Mononuclear cell (primary cell): ENCODE measurements around the gene BRF1. TPM values are rescaled to one million over a fixed set of nuclear protein-coding genes. Genes with fewer than 3 reads are reported as not detected.
A peak's percentile ranks its signal among the peaks of the same experiment; 100 is the strongest.

ENCODE experiments used
- H3K27me3 ChIP-seq: 2 replicates; pipeline ENCODE4 v1.6.0; 2011; ENCODE audit warnings: low read length, control low read depth; ENCODE audit not compliant: insufficient read depth
- H3K4me1 ChIP-seq: 2 replicates; pipeline ENCODE4 v1.5.1; 2011; ENCODE audit warnings: mild to moderate bottlenecking, low read length, control low read depth; ENCODE audit not compliant: insufficient read depth
- H3K4me3 ChIP-seq: 2 replicates; pipeline ENCODE4 v1.5.1; 2011; ENCODE audit warnings: mild to moderate bottlenecking, low read length, moderate library complexity
- H3K9me3 ChIP-seq: 2 replicates; pipeline ENCODE4 v1.5.1; 2011; ENCODE audit warnings: low read depth, mild to moderate bottlenecking, control low read depth, low read length
- total RNA-seq: library from RNA; depleted of rRNA; stranded (reverse); fragments of >200 nt; gene quantifications from one replicate; pipeline ENCODE4 v1.2.3, GENCODE V29; 2012

BRF1 gene
- total RNA-seq, 1 donor = 39.7 TPM

DNA sequence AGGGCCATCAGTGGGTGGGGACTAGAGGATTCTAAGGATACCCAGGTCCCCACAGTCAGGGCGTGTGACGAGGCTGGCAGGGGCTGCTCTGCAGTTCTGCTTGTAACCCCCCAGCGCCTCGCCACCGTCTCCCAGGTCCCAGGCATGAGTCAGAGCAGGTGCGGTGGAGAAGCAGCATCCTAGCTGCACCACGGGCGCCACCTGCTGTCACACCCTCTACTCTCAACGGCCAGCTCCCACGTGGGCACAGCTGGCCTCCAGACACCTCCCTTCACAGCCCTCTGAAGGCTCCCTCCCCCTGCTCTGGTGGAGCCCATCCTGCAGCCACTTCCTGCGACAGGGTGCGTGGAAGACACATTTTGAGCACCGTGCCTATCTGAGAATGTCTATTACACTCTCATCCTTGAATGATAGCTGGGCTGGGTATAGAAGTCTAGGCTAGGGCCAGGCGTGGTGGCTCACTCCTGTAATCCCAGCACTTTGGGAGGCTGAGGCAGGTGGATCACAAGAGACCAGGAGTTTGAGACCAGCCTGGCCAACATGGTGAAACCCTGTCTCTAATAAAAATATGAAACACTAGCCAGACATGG, 112.8 kb downstream of the BRF1 start:
- peaks cover 3% of the 10 kb centered on the region for H3K4me1 ChIP-seq
- no peaks in the 10 kb centered on the region for H3K27me3 ChIP-seq
- H3K4me3 ChIP-seq = no peak overlapping the region
- no peaks in the 10 kb centered on the region for H3K9me3 ChIP-seq

DNA sequence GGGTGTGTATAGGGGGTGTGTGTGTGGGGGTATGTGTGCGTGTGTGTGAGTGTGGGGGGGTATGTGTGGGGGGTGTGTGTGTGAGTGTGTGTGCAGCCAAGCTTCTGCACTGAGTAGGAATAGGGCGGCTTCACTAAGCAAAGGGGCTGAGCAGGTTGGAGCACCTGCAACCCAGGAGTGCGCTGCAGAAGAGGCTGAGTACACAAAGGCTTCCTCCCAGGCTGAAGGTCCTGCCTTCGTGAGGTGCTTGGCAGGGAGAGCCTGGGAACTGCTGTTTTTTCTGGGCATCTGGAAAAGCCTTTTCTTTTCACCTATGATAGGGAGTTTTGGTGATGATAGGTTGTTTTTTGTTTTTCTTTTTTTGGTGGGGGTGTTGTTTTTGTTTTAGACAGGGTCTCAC, 113.7 kb downstream of the BRF1 start:
- H3K4me1 ChIP-seq = peaks cover 8% of the 10 kb centered on the region
- no peaks in the 10 kb centered on the region for H3K9me3 ChIP-seq

DNA sequence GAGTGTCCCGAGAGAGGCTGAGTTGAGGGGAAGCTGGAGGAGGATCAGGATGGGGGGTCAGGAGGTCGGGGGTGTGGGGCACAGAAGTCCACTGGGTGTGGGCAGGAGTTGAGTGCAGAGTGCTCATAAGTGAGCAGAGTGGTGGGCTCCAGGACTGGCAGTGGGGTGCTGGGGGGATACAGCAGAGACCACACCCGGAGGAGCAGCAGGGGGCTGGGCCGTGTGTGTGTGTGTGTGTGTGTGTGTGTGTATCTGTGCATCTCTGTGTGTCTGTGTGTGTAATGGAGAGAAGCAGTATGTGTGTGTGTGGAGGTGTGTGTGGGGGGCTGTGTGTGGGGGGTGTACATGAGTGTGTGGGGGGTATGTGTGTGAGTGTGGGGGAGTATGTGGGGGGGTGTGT, 114.8 kb downstream of the BRF1 start:
- Histone ChIP-seq H3K9me3 (no peaks in the 10 kb centered on the region), H3K4me1 (peaks cover 13% of the 10 kb centered on the region), H3K27me3 (no peaks in the 10 kb centered on the region), H3K4me3 (no peak overlapping the region)

More for the DNA sequence above, 113.7 kb downstream of the BRF1 start:
- Histone ChIP-seq H3K4me3 (no peak overlapping the region), H3K27me3 (no peaks in the 10 kb centered on the region)

GRCh38 chr14:105185001-105185400, 115.8 kb downstream of the BRF1 start:
- no peaks in the 10 kb centered on the region for H3K9me3 ChIP-seq
- H3K27me3 ChIP-seq = no peaks in the 10 kb centered on the region
- H3K4me1 ChIP-seq = peaks cover 20% of the 10 kb centered on the region
- no peak overlapping the region for H3K4me3 ChIP-seq

DNA sequence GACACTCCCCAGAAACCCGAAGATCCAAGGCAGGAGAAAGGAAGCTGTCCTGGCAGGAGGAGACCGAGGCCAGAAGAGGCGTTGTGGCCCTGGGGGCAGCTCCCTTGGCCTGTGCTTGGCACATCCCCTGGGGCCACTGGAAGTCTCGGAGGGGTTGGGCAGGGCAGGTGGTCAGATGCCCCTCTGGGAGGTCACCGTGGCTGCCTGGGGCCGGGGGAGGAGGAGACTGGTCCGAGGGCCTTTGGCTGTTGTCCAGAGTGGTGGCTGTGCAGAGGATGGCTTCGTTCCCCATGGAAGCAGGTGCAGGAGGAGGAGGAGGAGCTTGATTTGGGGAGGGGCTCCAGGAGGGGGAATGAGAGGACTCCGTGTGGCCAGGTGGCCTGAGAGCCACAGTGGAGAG, 116.3 kb downstream of the BRF1 start:
- Histone ChIP-seq H3K4me3 (no peak overlapping the region), H3K4me1 (peaks cover 20% of the 10 kb centered on the region), H3K9me3 (no peaks in the 10 kb centered on the region), H3K27me3 (no peaks in the 10 kb centered on the region)

DNA sequence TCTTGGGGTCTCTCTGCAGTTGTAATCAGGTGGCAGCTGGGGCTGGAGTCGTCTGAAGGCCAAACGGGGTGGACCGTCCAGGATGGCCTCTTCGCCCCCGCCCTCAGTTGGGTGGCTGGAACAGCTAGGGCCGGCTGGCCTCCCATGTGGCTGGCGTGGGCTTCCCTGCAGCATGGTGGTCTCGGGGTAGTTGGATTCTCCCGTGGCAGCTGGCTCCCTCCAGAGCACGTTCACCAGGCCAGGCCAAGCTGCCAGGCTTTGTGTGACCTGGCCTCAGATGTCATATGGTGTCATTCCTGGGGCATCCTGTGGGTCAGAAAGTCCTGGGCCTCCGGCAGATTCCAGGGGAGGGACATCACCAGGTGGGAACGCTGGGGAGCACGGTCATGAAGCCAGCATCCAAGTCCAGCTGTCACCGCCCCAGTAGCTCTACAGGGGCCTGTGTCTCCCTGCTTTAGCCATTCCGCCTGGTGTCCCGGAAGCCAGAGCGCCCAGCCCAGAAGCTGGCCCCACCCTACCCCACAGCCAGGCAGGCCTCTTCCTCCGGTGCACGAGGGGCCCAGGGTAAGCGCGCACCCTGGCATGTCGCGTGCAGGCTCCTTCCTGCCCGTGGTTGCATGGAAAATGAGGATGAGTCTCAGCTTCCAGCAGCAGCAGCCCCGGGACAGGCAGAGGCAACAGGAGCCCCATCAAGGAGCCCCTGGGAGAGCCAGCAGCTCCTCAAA, 118.3 kb downstream of the BRF1 start:
- no peak overlapping the region for H3K4me3 ChIP-seq
- H3K27me3 ChIP-seq = no peaks in the 10 kb centered on the region
- no peaks in the 10 kb centered on the region for H3K9me3 ChIP-seq
- peaks cover 20% of the 10 kb centered on the region for H3K4me1 ChIP-seq

DNA sequence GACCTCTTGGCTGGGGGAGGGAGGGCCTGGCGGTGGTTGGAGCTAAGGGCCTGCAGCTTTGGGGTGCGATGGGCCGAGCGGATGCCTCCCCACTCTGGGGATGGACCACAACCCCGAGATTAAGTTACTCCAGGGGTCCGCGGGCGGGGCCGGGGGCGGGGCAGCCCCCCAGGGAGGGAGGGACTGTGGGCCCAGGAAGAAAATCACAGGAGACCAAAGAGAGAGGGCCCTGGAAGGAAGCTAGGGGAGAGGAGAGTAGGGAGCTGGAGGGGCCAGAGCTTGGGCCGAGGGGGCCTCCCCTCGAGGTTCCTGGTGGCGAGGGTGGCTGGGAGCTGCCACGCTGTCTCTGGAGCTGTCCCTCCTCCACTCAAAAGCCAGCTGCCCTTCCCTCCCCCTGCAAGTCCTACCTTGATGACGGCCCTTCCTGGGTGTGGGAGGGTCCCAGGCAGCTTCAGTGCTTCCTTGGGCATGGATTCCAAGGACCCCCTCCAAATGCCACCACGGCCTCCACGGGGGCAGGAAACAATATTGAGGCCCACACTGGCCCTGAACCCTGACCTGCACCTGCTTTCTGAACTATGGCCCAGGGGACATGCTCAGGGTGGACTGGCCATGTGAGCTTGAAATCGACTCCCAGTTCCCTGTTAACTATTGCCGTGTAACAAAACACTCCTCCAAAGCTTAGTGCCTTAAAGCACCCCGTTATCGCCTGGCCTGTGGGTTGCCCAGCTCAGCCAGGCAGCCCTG, 119.1 kb downstream of the BRF1 start:
- Histone ChIP-seq H3K4me1 (peaks cover 20% of the 10 kb centered on the region), H3K27me3 (no peaks in the 10 kb centered on the region), H3K9me3 (no peaks in the 10 kb centered on the region), H3K4me3 (no peak overlapping the region)

DNA sequence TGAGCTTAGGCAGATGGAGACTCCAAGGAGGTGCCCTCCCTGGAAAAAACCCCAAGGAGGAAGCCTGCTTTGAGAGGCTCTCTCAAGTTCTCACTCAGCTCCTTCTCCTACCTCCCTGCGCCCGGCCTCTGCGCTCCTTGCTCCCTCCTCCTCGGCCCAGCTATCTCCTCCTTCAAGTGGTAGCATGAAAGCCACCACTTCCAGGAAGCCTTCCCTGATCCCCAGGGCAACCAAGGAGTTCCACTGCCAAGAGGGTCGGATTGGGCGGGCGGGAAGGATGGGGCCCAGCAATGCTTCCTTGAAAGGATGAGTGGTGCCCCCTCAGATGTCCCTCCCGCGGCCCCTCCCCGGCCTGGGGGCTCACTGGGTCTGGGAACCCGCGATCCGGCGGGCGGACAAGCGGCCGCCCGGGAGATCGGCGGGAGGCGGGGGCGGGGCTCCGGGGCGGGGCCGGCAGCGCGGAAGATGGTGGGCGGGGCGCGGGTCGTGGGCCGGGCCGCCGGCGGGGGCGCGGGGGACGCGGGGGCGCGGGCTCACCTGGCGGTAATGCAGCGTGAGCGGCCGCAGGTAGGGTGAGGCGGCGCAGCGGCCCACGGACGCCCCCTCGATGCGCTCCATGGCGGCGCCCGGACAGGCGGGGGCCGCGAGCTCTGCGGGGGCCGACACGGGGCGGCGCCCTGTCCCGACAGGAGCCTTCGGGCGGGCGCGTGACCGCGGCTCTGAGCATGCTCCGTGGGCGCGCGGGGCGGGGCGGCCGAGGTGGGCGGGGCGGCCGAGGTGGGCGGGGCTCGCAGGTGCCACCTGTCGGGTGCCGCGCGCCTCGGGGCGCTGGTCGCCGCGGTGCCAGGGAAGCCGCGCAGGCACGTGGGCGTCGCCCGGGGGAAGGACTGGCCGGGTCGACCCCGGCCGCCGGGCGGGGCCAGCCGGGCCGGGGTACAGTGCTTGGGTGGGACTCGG, 119.9 kb downstream of the BRF1 start, which contains the start of gene NUDT14:
NUDT14 (minus strand) TSS at position 721 of the 957 bp plus-strand sequence; CDS start at position 618, 103 bp downstream.
- Histone ChIP-seq H3K27me3 (no peaks in the 10 kb centered on the region), H3K4me3 (peak within 1 kb of the TSS; percentile 28), H3K9me3 (no peaks in the 10 kb centered on the region), H3K4me1 (peaks cover 25% of the 10 kb centered on the region)

GRCh38 chr14:105179191-105179590, 121.6 kb downstream of the BRF1 start:
- no peak overlapping the region for H3K4me3 ChIP-seq
- no peaks in the 10 kb centered on the region for H3K27me3 ChIP-seq
- no peaks in the 10 kb centered on the region for H3K9me3 ChIP-seq
- H3K4me1 ChIP-seq = peaks cover 38% of the 10 kb centered on the region

DNA sequence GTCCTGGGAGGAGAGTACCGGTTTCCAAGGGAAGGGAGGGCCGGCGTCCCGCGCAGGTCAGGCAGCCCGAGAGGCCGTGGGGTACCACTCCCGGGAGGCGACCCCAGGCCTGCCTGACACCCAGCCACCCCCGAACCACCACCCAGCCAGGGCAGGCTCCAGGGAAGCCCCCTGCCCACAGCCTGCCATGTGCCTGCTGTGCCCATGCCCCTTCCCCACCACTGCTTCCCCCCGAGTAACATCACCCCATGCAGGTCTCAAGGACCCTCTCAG, 122.0 kb downstream of the BRF1 start:
- Histone ChIP-seq H3K4me1 (peaks cover 41% of the 10 kb centered on the region), H3K27me3 (no peaks in the 10 kb centered on the region), H3K9me3 (no peaks in the 10 kb centered on the region), H3K4me3 (no peak overlapping the region)

DNA sequence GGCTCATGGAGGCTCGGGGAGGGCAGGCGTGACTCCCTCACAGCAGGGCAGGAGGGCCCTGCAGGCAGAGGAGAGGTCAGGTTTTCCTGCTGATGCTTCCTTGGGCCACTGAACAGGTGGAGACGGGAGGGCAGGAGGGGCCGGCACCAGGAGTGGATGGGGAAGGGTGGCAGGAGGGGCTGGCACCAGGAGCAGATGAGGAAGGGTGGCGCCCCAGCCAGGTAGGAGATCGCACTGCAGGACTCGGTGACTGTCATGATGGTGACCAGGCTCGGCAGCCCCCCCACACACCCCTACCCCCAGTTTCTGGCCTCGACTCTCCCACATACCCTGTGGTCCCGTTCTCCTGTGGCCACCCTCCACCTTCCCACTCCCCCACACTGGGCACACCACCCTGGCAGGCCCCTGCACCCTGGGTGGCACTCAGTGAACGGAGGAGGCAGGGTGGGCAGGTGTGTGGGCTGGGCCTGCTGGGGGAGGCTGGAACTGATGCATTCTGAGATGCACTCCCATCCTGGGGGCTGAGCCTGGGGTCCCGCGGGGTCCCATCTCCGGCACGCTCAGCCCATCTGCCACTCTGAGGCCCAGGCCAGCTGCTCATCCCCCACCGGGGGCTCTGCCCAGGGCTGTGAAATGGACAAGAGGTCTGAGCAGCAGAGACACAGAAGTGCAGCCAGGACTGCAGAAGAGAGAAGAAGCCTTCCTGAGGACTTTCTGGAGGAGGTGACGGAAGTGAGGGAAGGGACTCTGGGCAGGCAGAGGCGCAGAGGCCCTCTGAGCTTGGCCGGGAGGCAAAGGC, 122.5 kb downstream of the BRF1 start:
- peaks cover 41% of the 10 kb centered on the region for H3K4me1 ChIP-seq
- H3K4me3 ChIP-seq = no peak overlapping the region
- no peaks in the 10 kb centered on the region for H3K27me3 ChIP-seq
- no peaks in the 10 kb centered on the region for H3K9me3 ChIP-seq

- Histone ChIP-seq H3K27me3 (no peaks in the 10 kb centered on the region), H3K4me3 (no peak overlapping the region), H3K9me3 (no peaks in the 10 kb centered on the region), H3K4me1 (peaks cover 33% of the 10 kb centered on the region)
These were observed 123.7 kb downstream of the BRF1 start for GRCh38 chr14:105177082-105177481.

DNA sequence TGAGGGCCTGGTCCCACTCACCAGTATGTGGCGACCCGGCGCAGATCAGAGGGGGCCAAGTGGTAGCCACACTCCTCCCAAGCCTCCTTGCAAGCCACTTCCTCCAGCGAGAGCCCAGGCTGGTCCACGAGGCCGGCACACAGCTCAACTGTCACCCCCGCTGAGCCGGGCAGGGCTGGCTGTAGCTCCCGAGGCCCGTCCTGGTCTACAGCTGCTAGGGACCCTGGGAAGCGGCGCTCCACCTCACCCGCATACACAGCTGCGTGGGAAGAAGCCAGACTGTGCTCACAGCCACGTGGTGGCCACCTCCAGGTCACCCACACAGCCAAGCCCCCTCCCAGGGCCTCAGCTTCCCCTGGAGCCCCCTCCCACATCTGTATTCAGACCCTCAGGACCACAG, 124.3 kb downstream of the BRF1 start:
- Histone ChIP-seq H3K4me1 (peaks cover 28% of the 10 kb centered on the region), H3K4me3 (no peak overlapping the region), H3K27me3 (no peaks in the 10 kb centered on the region), H3K9me3 (no peaks in the 10 kb centered on the region)
